DMS79 (cell line): ENCODE data around the gene PLVAP.

Experiments used
- DNase-seq: peaks from one replicate; lab custom pipeline; 2025; lab: John Stamatoyannopoulos, UW

The PLVAP gene

GRCh38 chr19:17333611-17334413 is 43.3 kb downstream of the PLVAP start:
- DNase-seq, result peak; percentile 48

GRCh38 chr19:17332677-17333581 is 44.2 kb downstream of the PLVAP start:
- DNase-seq, result no peak

- no peak for DNase-seq
Observed at GRCh38 chr19:17332360-17332676, 44.8 kb downstream of the PLVAP start.

GRCh38 chr19:17331045-17331558 is 46.0 kb downstream of the PLVAP start:
- no peak for DNase-seq

- DNase-seq, result no peak
Observed at GRCh38 chr19:17330262-17331044, 46.7 kb downstream of the PLVAP start.

- DNase-seq, result no peak
Observed at GRCh38 chr19:17329366-17330261, 47.5 kb downstream of the PLVAP start.

- no peak for DNase-seq
Observed at GRCh38 chr19:17328517-17329365, 48.4 kb downstream of the PLVAP start.

GRCh38 chr19:17327654-17328516 is 49.3 kb downstream of the PLVAP start:
- DNase-seq, result no peak

GRCh38 chr19:17327068-17327653 is 50.0 kb downstream of the PLVAP start:
- no peak for DNase-seq

- DNase-seq, result no peak
Observed at GRCh38 chr19:17326595-17326966, 50.6 kb downstream of the PLVAP start.

GRCh38 chr19:17325881-17326594 is 51.1 kb downstream of the PLVAP start:
- DNase-seq, result no peak

GRCh38 chr19:17325133-17325532 is 52.0 kb downstream of the PLVAP start:
- DNase-seq, result no peak

GRCh38 chr19:17324357-17325114 is 52.6 kb downstream of the PLVAP start:
- DNase-seq, result no peak

GRCh38 chr19:17323964-17324332 is 53.2 kb downstream of the PLVAP start:
- no peak for DNase-seq

GRCh38 chr19:17323300-17323963 is 53.7 kb downstream of the PLVAP start:
- DNase-seq, result no peak

GRCh38 chr19:17322854-17323253 is 54.3 kb downstream of the PLVAP start:
- DNase-seq, result no peak
